Gastrocnemius medialis (tissue), 4 donors: ENCODE measurements around the gene KRTCAP2.

Experiments
- POLR2A ChIP-seq, 2 donors: fragments of 450-650 bp; IDR thresholded peaks; one replicate each; pipeline ENCODE4 v1.6.1; 2017; ENCODE audit warnings: antibody characterized with exemption in 2 of 2, mild to moderate bottlenecking in 2 of 2, moderate library complexity in 2 of 2
- TF ChIP-seq, protein P1 (sequence below), 5 experiments: fragments of 450-650 bp in 3 of 5; fragments of 200-600 bp in 2 of 5; sonication (generic) in 2 of 5; IDR thresholded peaks in 4 of 5; conservative IDR thresholded peaks in 1 of 5; 1 replicate in 4 of 5; 2 replicates in 1 of 5; pipeline ENCODE4 v1.5.1; 2016 to 2019; ENCODE audit warnings: antibody characterized with exemption in 5 of 5, mild to moderate bottlenecking in 3 of 5, moderate library complexity in 3 of 5

DNA sequence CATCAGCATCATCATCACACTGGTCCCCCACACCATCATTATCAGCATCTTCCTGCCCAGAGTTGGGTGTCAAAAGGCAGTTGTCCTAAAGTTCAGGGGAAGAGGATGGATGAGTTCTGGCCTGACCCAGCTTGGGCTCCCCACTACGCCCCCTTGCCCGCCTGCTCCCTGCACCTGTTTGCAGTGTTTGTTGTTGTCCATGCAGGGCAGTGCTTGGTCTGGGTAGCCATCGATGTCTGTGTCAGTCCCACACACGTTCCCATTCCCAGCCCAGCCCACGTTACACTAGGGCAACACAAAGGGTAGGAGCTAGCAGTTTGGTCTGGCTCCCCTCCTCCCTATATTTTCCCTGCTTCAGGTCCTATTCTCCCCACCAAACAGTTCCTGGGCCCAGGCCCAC lies 27.8 kb upstream of the KRTCAP2 start:
- TF ChIP-seq, protein P1, sequence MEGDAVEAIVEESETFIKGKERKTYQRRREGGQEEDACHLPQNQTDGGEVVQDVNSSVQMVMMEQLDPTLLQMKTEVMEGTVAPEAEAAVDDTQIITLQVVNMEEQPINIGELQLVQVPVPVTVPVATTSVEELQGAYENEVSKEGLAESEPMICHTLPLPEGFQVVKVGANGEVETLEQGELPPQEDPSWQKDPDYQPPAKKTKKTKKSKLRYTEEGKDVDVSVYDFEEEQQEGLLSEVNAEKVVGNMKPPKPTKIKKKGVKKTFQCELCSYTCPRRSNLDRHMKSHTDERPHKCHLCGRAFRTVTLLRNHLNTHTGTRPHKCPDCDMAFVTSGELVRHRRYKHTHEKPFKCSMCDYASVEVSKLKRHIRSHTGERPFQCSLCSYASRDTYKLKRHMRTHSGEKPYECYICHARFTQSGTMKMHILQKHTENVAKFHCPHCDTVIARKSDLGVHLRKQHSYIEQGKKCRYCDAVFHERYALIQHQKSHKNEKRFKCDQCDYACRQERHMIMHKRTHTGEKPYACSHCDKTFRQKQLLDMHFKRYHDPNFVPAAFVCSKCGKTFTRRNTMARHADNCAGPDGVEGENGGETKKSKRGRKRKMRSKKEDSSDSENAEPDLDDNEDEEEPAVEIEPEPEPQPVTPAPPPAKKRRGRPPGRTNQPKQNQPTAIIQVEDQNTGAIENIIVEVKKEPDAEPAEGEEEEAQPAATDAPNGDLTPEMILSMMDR (IDR thresholded peaks at IDR 0.05 in 4 of 5, conservative IDR thresholded peaks at IDR 0.05 in 1 of 5): no peak
- TF ChIP-seq POLR2A (IDR thresholded peaks at IDR 0.05): no peak
